A549 (cell line): ENCODE data around the gene ZNF30.

Source experiments
- HOXB5 ChIP-seq: fragments of 250-450 bp; sonication (Bioruptor Pico); IDR thresholded peaks from 2 replicates; pipeline ENCODE4 v1.5.0; 2020; ENCODE audit warnings: mild to moderate bottlenecking, moderate library complexity
- MAX ChIP-seq: IDR thresholded peaks from 2 replicates; pipeline ENCODE4 v1.6.1; 2012
- POLR2A ChIP-seq: IDR thresholded peaks from 2 replicates; pipeline ENCODE4 v1.6.1; 2012; ENCODE audit warnings: mild to moderate bottlenecking, low read length
- RAD21 ChIP-seq, 2 experiments: fragments of >200 bp in 1 of 2; sonication (Bioruptor Twin) in 1 of 2; formaldehyde crosslinking in 1 of 2; IDR thresholded peaks in 1 of 2; conservative IDR thresholded peaks in 1 of 2; 2 replicates in 1 of 2; 3 replicates in 1 of 2; pipeline ENCODE4 v1.6.1; 2012 to 2018; ENCODE audit warnings: inconsistent platforms in 1 of 2
- RFX5 ChIP-seq: fragments of 450-650 bp; IDR thresholded peaks from 2 replicates; pipeline ENCODE4 v1.7.1; 2014; ENCODE audit warnings: antibody characterized with exemption, mild to moderate bottlenecking, moderate library complexity
- RNF2 ChIP-seq: fragments of 200-600 bp; sonication (generic); IDR thresholded peaks from 2 replicates; pipeline ENCODE4 v1.6.1; 2016; ENCODE audit warnings: low read depth, mild to moderate bottlenecking, antibody characterized with exemption, moderate library complexity, borderline replicate concordance
- SMC3 ChIP-seq: fragments of >200 bp; sonication (Bioruptor Twin); formaldehyde crosslinking; IDR thresholded peaks from 3 replicates; pipeline ENCODE4 v1.6.1; 2018; ENCODE audit warnings: inconsistent platforms
- TFCP2L1 ChIP-seq: fragments of 250-450 bp; sonication (Bioruptor Pico); IDR thresholded peaks from 2 replicates; pipeline ENCODE4 v1.5.0; 2021; ENCODE audit warnings: mild to moderate bottlenecking
- ZSCAN20 ChIP-seq: fragments of 250-450 bp; sonication (Bioruptor Pico); IDR thresholded peaks from 2 replicates; pipeline ENCODE4 v1.8.0; 2022; ENCODE audit warnings: mild to moderate bottlenecking, moderate library complexity
- TF ChIP-seq, protein P1 (sequence below): fragments of >200 bp; sonication (Bioruptor Twin); formaldehyde crosslinking; IDR thresholded peaks from 3 replicates; pipeline ENCODE4 v1.5.1; 2016
- TF ChIP-seq, protein P2 (sequence below): fragments of 200-600 bp; sonication (generic); IDR thresholded peaks from 2 replicates; pipeline ENCODE4 v1.6.1; 2016; ENCODE audit warnings: antibody characterized with exemption, mild to moderate bottlenecking, moderate library complexity

DNA sequence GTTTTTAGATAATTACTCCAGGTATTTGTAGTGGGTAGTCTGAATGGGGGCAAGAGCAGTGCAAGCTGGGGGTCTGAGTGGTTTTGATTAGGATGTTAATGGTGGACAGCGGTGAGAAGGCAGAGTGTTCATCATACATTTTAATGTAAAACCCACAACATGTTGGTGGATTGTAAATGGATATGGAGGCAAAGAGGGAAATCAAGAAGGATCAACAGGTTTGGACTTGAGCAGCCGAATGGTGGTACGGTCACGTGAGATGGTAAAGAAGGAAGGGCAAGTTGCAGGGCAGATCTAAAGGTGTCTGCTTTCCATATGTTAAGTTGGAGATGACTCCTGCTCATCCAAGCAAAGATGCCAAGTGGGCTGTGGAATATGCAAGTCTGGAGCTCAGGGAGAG is 9.5 kb downstream of the ZNF30 start:
- TF ChIP-seq MAX = no peak
- TF ChIP-seq RNF2 = no peak
- TF ChIP-seq, protein P1, sequence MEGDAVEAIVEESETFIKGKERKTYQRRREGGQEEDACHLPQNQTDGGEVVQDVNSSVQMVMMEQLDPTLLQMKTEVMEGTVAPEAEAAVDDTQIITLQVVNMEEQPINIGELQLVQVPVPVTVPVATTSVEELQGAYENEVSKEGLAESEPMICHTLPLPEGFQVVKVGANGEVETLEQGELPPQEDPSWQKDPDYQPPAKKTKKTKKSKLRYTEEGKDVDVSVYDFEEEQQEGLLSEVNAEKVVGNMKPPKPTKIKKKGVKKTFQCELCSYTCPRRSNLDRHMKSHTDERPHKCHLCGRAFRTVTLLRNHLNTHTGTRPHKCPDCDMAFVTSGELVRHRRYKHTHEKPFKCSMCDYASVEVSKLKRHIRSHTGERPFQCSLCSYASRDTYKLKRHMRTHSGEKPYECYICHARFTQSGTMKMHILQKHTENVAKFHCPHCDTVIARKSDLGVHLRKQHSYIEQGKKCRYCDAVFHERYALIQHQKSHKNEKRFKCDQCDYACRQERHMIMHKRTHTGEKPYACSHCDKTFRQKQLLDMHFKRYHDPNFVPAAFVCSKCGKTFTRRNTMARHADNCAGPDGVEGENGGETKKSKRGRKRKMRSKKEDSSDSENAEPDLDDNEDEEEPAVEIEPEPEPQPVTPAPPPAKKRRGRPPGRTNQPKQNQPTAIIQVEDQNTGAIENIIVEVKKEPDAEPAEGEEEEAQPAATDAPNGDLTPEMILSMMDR = no peak
- no peak for TF ChIP-seq POLR2A
- TF ChIP-seq TFCP2L1 = no peak
- no peak for TF ChIP-seq RAD21 (conservative IDR thresholded peaks at IDR 0.05 in 1 of 2, IDR thresholded peaks at IDR 0.05 in 1 of 2)
- TF ChIP-seq SMC3 = no peak
- TF ChIP-seq, protein P2, sequence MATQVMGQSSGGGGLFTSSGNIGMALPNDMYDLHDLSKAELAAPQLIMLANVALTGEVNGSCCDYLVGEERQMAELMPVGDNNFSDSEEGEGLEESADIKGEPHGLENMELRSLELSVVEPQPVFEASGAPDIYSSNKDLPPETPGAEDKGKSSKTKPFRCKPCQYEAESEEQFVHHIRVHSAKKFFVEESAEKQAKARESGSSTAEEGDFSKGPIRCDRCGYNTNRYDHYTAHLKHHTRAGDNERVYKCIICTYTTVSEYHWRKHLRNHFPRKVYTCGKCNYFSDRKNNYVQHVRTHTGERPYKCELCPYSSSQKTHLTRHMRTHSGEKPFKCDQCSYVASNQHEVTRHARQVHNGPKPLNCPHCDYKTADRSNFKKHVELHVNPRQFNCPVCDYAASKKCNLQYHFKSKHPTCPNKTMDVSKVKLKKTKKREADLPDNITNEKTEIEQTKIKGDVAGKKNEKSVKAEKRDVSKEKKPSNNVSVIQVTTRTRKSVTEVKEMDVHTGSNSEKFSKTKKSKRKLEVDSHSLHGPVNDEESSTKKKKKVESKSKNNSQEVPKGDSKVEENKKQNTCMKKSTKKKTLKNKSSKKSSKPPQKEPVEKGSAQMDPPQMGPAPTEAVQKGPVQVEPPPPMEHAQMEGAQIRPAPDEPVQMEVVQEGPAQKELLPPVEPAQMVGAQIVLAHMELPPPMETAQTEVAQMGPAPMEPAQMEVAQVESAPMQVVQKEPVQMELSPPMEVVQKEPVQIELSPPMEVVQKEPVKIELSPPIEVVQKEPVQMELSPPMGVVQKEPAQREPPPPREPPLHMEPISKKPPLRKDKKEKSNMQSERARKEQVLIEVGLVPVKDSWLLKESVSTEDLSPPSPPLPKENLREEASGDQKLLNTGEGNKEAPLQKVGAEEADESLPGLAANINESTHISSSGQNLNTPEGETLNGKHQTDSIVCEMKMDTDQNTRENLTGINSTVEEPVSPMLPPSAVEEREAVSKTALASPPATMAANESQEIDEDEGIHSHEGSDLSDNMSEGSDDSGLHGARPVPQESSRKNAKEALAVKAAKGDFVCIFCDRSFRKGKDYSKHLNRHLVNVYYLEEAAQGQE = no peak
- TF ChIP-seq RFX5 = no peak
- no peak for TF ChIP-seq HOXB5 (CRISPR knock-in tag)
- no peak for TF ChIP-seq ZSCAN20
